GM23338 (cell line): Measurements from ENCODE around the gene HTR6. TPM values are rescaled to one million over a fixed set of nuclear protein-coding genes. Genes with fewer than 3 reads are reported as not detected.

Source experiments
- ATAC-seq: fragments of 200-7000 bp; cut with Tn5 transposase; 3 replicates; pipeline ENCODE4 v1.9.1; 2020
- DNase-seq: peaks from one replicate; pipeline ENCODE4 v3.0.0-alpha.2; 2015; ENCODE audit warnings: low spot score
- H2AFZ ChIP-seq: fragments of 200-600 bp; sonication (generic); 2 replicates; pipeline ENCODE4 v1.8.0; 2016; ENCODE audit warnings: antibody characterized with exemption, mild to moderate bottlenecking, moderate library complexity
- H3F3A ChIP-seq: fragments of 200-600 bp; sonication (generic); replicated peaks from 2 replicates; pipeline ENCODE4 v1.8.0; 2017; ENCODE audit warnings: antibody characterized with exemption, mixed run types, low read depth
- H3K27ac ChIP-seq: fragments of 200-600 bp; sonication (generic); 2 replicates; pipeline ENCODE4 v1.6.1; 2016; ENCODE audit warnings: low read depth
- H3K27me3 ChIP-seq: fragments of 200-600 bp; sonication (generic); 2 replicates; pipeline ENCODE4 v1.8.0; 2016; ENCODE audit warnings: mild to moderate bottlenecking, mixed run types, moderate library complexity; ENCODE audit not compliant: insufficient read depth
- H3K36me3 ChIP-seq: fragments of 200-600 bp; sonication (generic); 2 replicates; pipeline ENCODE4 v1.8.0; 2016; ENCODE audit warnings: mild to moderate bottlenecking; ENCODE audit not compliant: insufficient read depth
- H3K4me1 ChIP-seq: fragments of 200-600 bp; sonication (generic); 2 replicates; pipeline ENCODE4 v1.8.0; 2016; ENCODE audit warnings: mild to moderate bottlenecking, moderate library complexity; ENCODE audit not compliant: insufficient read depth
- H3K4me2 ChIP-seq: fragments of 200-600 bp; sonication (generic); 2 replicates; pipeline ENCODE4 v1.7.1; 2017; ENCODE audit warnings: mixed run types
- H3K4me3 ChIP-seq: fragments of 200-600 bp; sonication (generic); 2 replicates; pipeline ENCODE4 v1.6.1; 2016; ENCODE audit warnings: mixed run types
- H3K79me2 ChIP-seq: fragments of 200-600 bp; sonication (generic); replicated peaks from 2 replicates; pipeline ENCODE4 v1.8.0; 2017; ENCODE audit warnings: mild to moderate bottlenecking; ENCODE audit not compliant: insufficient read depth
- H3K9me2 ChIP-seq: fragments of 200-600 bp; sonication (generic); 2 replicates; pipeline ENCODE4 v1.8.0; 2017; ENCODE audit not compliant: insufficient read depth
- H4K20me1 ChIP-seq: fragments of 200-600 bp; sonication (generic); replicated peaks from 2 replicates; pipeline ENCODE4 v1.8.0; 2017; ENCODE audit warnings: mild to moderate bottlenecking; ENCODE audit not compliant: insufficient read depth
- H3K27ac Mint-ChIP-seq: 2 replicates; pipeline ENCODE4 v1.8.0; 2020; ENCODE audit warnings: inconsistent platforms, mild to moderate bottlenecking, moderate library complexity, mixed read lengths
- H3K27me3 Mint-ChIP-seq: 3 replicates; pipeline ENCODE4 v1.8.0; 2022; ENCODE audit warnings: low read depth, mild to moderate bottlenecking, moderate library complexity, mixed read lengths, inconsistent platforms; ENCODE audit not compliant: insufficient read depth, poor library complexity
- H3K36me3 Mint-ChIP-seq: 3 replicates; pipeline ENCODE4 v1.8.0; 2021; ENCODE audit warnings: low read depth, mild to moderate bottlenecking, inconsistent platforms, moderate library complexity, mixed read lengths
- H3K4me1 Mint-ChIP-seq: 3 replicates; pipeline ENCODE4 v1.8.0; 2020; ENCODE audit warnings: mild to moderate bottlenecking, inconsistent platforms, mixed read lengths
- H3K4me3 Mint-ChIP-seq: 3 replicates; pipeline ENCODE4 v1.8.0; 2021; ENCODE audit warnings: moderate library complexity, mild to moderate bottlenecking, inconsistent platforms, mixed read lengths
- H3K9me3 Mint-ChIP-seq: 3 replicates; pipeline ENCODE4 v1.8.0; 2020; ENCODE audit warnings: moderate library complexity, mild to moderate bottlenecking, inconsistent platforms, mixed read lengths
- CREB1 ChIP-seq: fragments of 250-450 bp; sonication (Bioruptor Pico); IDR thresholded peaks from 2 replicates; pipeline ENCODE4 v1.5.0; 2020; ENCODE audit warnings: low read depth, mild to moderate bottlenecking, moderate library complexity
- EZH2 ChIP-seq: fragments of 200-600 bp; sonication (generic); IDR thresholded peaks from one replicate; pipeline ENCODE4 v1.8.0; 2017; ENCODE audit warnings: antibody characterized with exemption, mild to moderate bottlenecking, low read depth; ENCODE audit not compliant: unreplicated experiment
- EZH2phosphoT487 ChIP-seq: fragments of 200-600 bp; sonication (generic); IDR thresholded peaks from one replicate; pipeline ENCODE4 v1.8.1; 2018; ENCODE audit warnings: antibody characterized with exemption; ENCODE audit not compliant: unreplicated experiment
- JUNB ChIP-seq: IDR thresholded peaks from one replicate; pipeline ENCODE4 v1.6.1; 2016; ENCODE audit warnings: antibody characterized with exemption; ENCODE audit not compliant: unreplicated experiment
- NANOG ChIP-seq: IDR thresholded peaks from 2 replicates; pipeline ENCODE4 v1.6.1; 2016; ENCODE audit warnings: antibody characterized with exemption, borderline replicate concordance
- POLR2AphosphoS5 ChIP-seq: IDR thresholded peaks from 2 replicates; pipeline ENCODE4 v1.6.1; 2016; ENCODE audit warnings: antibody characterized with exemption, low read depth
- STAT1 ChIP-seq: IDR thresholded peaks from one replicate; pipeline ENCODE4 v1.6.1; 2016; ENCODE audit warnings: antibody characterized with exemption; ENCODE audit not compliant: unreplicated experiment
- ZNF114 ChIP-seq: fragments of 250-450 bp; sonication (Bioruptor Pico); IDR thresholded peaks from 2 replicates; pipeline ENCODE4 v1.5.0; 2020; ENCODE audit warnings: mild to moderate bottlenecking, moderate library complexity
- ZNF331 ChIP-seq: fragments of 250-450 bp; sonication (Bioruptor Pico); IDR thresholded peaks from 2 replicates; pipeline ENCODE4 v1.5.0; 2020; ENCODE audit warnings: low read depth, mild to moderate bottlenecking, moderate library complexity
- polyA plus RNA-seq: library from polyadenylated mRNA; unstranded; fragments of >200 nt; fragmentation: Nextera tagmentation; extraction: Ambion mirVana; gene quantifications from 2 replicates; pipeline ENCODE4 v1.2.1, GENCODE V29; 2016
- total RNA-seq: library from RNA; depleted of rRNA; stranded (reverse); fragments of >200 nt; shearing (Covaris generic); gene quantifications from 2 replicates; pipeline ENCODE4 v1.2.3, GENCODE V29; 2014
- TF ChIP-seq, protein P1 (sequence below): fragments of 250-450 bp; sonication (Bioruptor Pico); IDR thresholded peaks from 2 replicates; pipeline ENCODE4 v1.5.0; 2020; ENCODE audit warnings: mild to moderate bottlenecking, moderate library complexity
- TF ChIP-seq, protein P2 (sequence below): IDR thresholded peaks from one replicate; pipeline ENCODE4 v1.6.1; 2018; ENCODE audit warnings: antibody characterized with exemption; ENCODE audit not compliant: unreplicated experiment
- TF ChIP-seq, protein P3 (sequence below), 2 experiments: fragments of 200-600 bp in 1 of 2; sonication (generic) in 1 of 2; conservative IDR thresholded peaks; 2 replicates each; pipeline versions ENCODE4 v1.5.1 to v1.6.1; 2016 to 2017; ENCODE audit warnings: antibody characterized with exemption in 2 of 2, low read depth in 2 of 2, mild to moderate bottlenecking in 2 of 2, moderate library complexity in 1 of 2
- TF ChIP-seq, protein P4 (sequence below): IDR thresholded peaks from 2 replicates; pipeline ENCODE4 v1.6.1; 2016; ENCODE audit warnings: antibody characterized with exemption

The HTR6 gene
- total and polyA plus RNA-seq, 2 experiments from 2014 or later: 0.26 to 0.66 TPM

DNA sequence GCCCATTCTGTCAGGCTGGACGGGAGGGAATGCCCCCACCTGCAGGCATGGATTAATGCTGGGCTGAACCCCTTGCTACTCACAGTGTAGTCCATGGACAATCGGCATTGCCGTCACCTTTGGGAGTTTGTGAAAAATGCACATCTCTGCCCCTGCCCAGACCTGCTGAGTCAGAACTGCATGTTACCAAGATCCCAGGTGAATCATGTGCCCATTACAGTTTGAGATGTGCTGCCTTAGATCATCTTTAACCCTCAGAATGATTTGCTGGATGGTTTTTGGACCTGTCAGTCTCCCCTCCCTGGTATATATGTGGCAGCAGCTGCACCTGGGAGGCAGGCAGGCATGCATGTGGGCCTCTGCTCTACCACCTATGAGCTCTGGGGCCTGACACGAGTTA is 15.0 kb downstream of the HTR6 start:
- H3K4me3 Mint-ChIP-seq: no peak overlapping the region
- no peak overlapping the region for H2AFZ ChIP-seq
- no peaks in the 10 kb centered on the region for H4K20me1 ChIP-seq
- no peaks in the 10 kb centered on the region for H3K9me2 ChIP-seq
- H3K36me3 Mint-ChIP-seq: no peaks in the 10 kb centered on the region
- no peaks in the 10 kb centered on the region for H3K4me1 ChIP-seq
- H3K4me1 Mint-ChIP-seq: peaks cover 14% of the 10 kb centered on the region
- H3F3A ChIP-seq: no peaks in the 10 kb centered on the region
- no peak for DNase-seq
- 0 out of 2 replicates have a peak overlapping the region, but pooled peaks have one; percentile 36 for H3K27ac Mint-ChIP-seq
- H3K27me3 ChIP-seq: no peaks in the 10 kb centered on the region
- no peak for ATAC-seq
- TF ChIP-seq, protein P1, sequence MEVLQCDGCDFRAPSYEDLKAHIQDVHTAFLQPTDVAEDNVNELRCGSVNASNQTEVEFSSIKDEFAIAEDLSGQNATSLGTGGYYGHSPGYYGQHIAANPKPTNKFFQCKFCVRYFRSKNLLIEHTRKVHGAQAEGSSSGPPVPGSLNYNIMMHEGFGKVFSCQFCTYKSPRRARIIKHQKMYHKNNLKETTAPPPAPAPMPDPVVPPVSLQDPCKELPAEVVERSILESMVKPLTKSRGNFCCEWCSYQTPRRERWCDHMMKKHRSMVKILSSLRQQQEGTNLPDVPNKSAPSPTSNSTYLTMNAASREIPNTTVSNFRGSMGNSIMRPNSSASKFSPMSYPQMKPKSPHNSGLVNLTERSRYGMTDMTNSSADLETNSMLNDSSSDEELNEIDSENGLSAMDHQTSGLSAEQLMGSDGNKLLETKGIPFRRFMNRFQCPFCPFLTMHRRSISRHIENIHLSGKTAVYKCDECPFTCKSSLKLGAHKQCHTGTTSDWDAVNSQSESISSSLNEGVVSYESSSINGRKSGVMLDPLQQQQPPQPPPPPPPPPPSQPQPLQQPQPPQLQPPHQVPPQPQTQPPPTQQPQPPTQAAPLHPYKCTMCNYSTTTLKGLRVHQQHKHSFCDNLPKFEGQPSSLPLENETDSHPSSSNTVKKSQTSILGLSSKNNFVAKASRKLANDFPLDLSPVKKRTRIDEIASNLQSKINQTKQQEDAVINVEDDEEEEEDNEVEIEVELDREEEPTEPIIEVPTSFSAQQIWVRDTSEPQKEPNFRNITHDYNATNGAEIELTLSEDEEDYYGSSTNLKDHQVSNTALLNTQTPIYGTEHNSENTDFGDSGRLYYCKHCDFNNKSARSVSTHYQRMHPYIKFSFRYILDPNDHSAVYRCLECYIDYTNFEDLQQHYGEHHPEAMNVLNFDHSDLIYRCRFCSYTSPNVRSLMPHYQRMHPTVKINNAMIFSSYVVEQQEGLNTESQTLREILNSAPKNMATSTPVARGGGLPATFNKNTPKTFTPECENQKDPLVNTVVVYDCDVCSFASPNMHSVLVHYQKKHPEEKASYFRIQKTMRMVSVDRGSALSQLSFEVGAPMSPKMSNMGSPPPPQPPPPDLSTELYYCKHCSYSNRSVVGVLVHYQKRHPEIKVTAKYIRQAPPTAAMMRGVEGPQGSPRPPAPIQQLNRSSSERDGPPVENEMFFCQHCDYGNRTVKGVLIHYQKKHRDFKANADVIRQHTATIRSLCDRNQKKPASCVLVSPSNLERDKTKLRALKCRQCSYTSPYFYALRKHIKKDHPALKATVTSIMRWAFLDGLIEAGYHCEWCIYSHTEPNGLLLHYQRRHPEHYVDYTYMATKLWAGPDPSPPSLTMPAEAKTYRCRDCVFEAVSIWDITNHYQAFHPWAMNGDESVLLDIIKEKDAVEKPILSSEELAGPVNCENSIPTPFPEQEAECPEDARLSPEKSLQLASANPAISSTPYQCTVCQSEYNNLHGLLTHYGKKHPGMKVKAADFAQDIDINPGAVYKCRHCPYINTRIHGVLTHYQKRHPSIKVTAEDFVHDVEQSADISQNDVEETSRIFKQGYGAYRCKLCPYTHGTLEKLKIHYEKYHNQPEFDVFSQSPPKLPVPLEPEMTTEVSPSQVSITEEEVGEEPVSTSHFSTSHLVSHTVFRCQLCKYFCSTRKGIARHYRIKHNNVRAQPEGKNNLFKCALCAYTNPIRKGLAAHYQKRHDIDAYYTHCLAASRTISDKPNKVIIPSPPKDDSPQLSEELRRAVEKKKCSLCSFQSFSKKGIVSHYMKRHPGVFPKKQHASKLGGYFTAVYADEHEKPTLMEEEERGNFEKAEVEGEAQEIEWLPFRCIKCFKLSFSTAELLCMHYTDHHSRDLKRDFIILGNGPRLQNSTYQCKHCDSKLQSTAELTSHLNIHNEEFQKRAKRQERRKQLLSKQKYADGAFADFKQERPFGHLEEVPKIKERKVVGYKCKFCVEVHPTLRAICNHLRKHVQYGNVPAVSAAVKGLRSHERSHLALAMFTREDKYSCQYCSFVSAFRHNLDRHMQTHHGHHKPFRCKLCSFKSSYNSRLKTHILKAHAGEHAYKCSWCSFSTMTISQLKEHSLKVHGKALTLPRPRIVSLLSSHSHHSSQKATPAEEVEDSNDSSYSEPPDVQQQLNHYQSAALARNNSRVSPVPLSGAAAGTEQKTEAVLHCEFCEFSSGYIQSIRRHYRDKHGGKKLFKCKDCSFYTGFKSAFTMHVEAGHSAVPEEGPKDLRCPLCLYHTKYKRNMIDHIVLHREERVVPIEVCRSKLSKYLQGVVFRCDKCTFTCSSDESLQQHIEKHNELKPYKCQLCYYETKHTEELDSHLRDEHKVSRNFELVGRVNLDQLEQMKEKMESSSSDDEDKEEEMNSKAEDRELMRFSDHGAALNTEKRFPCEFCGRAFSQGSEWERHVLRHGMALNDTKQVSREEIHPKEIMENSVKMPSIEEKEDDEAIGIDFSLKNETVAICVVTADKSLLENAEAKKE (CRISPR knock-in tag): no peak
- TF ChIP-seq EZH2phosphoT487 (no peak), EZH2 (no peak), CREB1 (CRISPR knock-in tag) (no peak), NANOG (no peak), JUNB (no peak), POLR2AphosphoS5 (no peak), ZNF114 (CRISPR knock-in tag) (no peak), ZNF331 (no peak), STAT1 (no peak)
- TF ChIP-seq, protein P2, sequence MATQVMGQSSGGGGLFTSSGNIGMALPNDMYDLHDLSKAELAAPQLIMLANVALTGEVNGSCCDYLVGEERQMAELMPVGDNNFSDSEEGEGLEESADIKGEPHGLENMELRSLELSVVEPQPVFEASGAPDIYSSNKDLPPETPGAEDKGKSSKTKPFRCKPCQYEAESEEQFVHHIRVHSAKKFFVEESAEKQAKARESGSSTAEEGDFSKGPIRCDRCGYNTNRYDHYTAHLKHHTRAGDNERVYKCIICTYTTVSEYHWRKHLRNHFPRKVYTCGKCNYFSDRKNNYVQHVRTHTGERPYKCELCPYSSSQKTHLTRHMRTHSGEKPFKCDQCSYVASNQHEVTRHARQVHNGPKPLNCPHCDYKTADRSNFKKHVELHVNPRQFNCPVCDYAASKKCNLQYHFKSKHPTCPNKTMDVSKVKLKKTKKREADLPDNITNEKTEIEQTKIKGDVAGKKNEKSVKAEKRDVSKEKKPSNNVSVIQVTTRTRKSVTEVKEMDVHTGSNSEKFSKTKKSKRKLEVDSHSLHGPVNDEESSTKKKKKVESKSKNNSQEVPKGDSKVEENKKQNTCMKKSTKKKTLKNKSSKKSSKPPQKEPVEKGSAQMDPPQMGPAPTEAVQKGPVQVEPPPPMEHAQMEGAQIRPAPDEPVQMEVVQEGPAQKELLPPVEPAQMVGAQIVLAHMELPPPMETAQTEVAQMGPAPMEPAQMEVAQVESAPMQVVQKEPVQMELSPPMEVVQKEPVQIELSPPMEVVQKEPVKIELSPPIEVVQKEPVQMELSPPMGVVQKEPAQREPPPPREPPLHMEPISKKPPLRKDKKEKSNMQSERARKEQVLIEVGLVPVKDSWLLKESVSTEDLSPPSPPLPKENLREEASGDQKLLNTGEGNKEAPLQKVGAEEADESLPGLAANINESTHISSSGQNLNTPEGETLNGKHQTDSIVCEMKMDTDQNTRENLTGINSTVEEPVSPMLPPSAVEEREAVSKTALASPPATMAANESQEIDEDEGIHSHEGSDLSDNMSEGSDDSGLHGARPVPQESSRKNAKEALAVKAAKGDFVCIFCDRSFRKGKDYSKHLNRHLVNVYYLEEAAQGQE: no peak
- TF ChIP-seq, protein P3, sequence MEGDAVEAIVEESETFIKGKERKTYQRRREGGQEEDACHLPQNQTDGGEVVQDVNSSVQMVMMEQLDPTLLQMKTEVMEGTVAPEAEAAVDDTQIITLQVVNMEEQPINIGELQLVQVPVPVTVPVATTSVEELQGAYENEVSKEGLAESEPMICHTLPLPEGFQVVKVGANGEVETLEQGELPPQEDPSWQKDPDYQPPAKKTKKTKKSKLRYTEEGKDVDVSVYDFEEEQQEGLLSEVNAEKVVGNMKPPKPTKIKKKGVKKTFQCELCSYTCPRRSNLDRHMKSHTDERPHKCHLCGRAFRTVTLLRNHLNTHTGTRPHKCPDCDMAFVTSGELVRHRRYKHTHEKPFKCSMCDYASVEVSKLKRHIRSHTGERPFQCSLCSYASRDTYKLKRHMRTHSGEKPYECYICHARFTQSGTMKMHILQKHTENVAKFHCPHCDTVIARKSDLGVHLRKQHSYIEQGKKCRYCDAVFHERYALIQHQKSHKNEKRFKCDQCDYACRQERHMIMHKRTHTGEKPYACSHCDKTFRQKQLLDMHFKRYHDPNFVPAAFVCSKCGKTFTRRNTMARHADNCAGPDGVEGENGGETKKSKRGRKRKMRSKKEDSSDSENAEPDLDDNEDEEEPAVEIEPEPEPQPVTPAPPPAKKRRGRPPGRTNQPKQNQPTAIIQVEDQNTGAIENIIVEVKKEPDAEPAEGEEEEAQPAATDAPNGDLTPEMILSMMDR (conservative IDR thresholded peaks at IDR 0.05; ENCODE audit: low read depth in 2 of 2): no peak
- TF ChIP-seq, protein P4, sequence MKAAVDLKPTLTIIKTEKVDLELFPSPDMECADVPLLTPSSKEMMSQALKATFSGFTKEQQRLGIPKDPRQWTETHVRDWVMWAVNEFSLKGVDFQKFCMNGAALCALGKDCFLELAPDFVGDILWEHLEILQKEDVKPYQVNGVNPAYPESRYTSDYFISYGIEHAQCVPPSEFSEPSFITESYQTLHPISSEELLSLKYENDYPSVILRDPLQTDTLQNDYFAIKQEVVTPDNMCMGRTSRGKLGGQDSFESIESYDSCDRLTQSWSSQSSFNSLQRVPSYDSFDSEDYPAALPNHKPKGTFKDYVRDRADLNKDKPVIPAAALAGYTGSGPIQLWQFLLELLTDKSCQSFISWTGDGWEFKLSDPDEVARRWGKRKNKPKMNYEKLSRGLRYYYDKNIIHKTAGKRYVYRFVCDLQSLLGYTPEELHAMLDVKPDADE: no peak
- no peaks in the 10 kb centered on the region for H3K79me2 ChIP-seq
- peaks cover 6% of the 10 kb centered on the region for H3K27me3 Mint-ChIP-seq
- no peaks in the 10 kb centered on the region; the same call in 2 of the 3 replicates for H3K9me3 Mint-ChIP-seq
- H3K4me2 ChIP-seq: no peak overlapping the region
- H3K36me3 ChIP-seq: no peaks in the 10 kb centered on the region
- H3K4me3 ChIP-seq: no peak overlapping the region
- H3K27ac ChIP-seq: no peak overlapping the region
